Smooth muscle cell (in vitro differentiated cells): ENCODE measurements around the gene SAV1. TPM values are rescaled to one million over a fixed set of nuclear protein-coding genes. Genes with fewer than 3 reads are reported as not detected.
"Not testable (repeated sequence)": the region's sequence is repeated elsewhere in the genome, so short reads cannot be mapped to it uniquely, and the experiment has no call there.

Experiments used
- DNase-seq: peaks from one replicate; lab custom pipeline; 2025; ENCODE audit not compliant: unreplicated experiment; lab: John Stamatoyannopoulos, UW
- H2AFZ ChIP-seq: fragments of 200-600 bp; sonication (generic); 2 replicates; pipeline ENCODE4 v1.6.0; 2016; ENCODE audit warnings: antibody characterized with exemption, low read depth, mild to moderate bottlenecking
- H3F3A ChIP-seq: fragments of 200-600 bp; sonication (generic); 2 replicates; pipeline ENCODE4 v1.6.0; 2017; ENCODE audit warnings: antibody characterized with exemption, low read depth
- H3K27ac ChIP-seq: fragments of 200-600 bp; sonication (generic); 2 replicates; pipeline ENCODE4 v1.5.1; 2016; ENCODE audit warnings: low read depth, mild to moderate bottlenecking
- H3K27me3 ChIP-seq: fragments of 200-600 bp; sonication (generic); 2 replicates; pipeline ENCODE4 v1.6.1; 2016; ENCODE audit warnings: low read depth, mild to moderate bottlenecking
- H3K36me3 ChIP-seq: fragments of 200-600 bp; sonication (generic); 2 replicates; pipeline ENCODE4 v1.5.1; 2016; ENCODE audit warnings: low read depth
- H3K4me1 ChIP-seq: fragments of 200-600 bp; sonication (generic); 2 replicates; pipeline ENCODE4 v1.5.1; 2016; ENCODE audit warnings: low read depth
- H3K4me2 ChIP-seq: fragments of 200-600 bp; sonication (generic); 2 replicates; pipeline ENCODE4 v1.6.0; 2016; ENCODE audit warnings: mild to moderate bottlenecking
- H3K4me3 ChIP-seq: fragments of 200-600 bp; sonication (generic); 2 replicates; pipeline ENCODE4 v1.5.1; 2016; ENCODE audit warnings: mild to moderate bottlenecking
- H3K79me2 ChIP-seq: fragments of 200-600 bp; sonication (generic); 2 replicates; pipeline ENCODE4 v1.6.0; 2016; ENCODE audit warnings: low read depth, mild to moderate bottlenecking
- H3K9ac ChIP-seq: fragments of 200-600 bp; sonication (generic); 2 replicates; pipeline ENCODE4 v1.6.0; 2016; ENCODE audit warnings: low read depth
- H3K9me3 ChIP-seq: fragments of 200-600 bp; sonication (generic); replicated peaks from 2 replicates; pipeline ENCODE4 v1.5.1; 2016; ENCODE audit warnings: low read depth
- H4K20me1 ChIP-seq: fragments of 200-600 bp; sonication (generic); 2 replicates; pipeline ENCODE4 v1.6.0; 2016; ENCODE audit warnings: low read depth
- CTCF ChIP-seq: fragments of 200-600 bp; sonication (generic); IDR thresholded peaks from 2 replicates; pipeline ENCODE4 v1.5.1; 2017; ENCODE audit warnings: borderline replicate concordance, mild to moderate bottlenecking, antibody characterized with exemption; ENCODE audit not compliant: insufficient read depth, poor library complexity, severe bottlenecking
- WGBS: methylation state at CpG from one replicate; pipeline ENCODE4 v1.1.7; 2016; ENCODE audit warnings: low lambda C conversion rate; 5-methylcytosine and 5-hydroxymethylcytosine counted together
- polyA plus RNA-seq: library from polyadenylated mRNA; unstranded; fragments of >200 nt; fragmentation: Nextera tagmentation; extraction: Ambion mirVana; gene quantifications from 2 replicates; pipeline ENCODE4 v1.2.1, GENCODE V29; 2016
- total RNA-seq: library from RNA; depleted of rRNA; stranded (reverse); fragments of >200 nt; gene quantifications from 2 replicates; pipeline ENCODE4 v1.2.3, GENCODE V29; 2014

SAV1 gene
- total and polyA plus RNA-seq, 2 experiments from 2014 or later: 17.7 to 24.8 TPM

- Histone ChIP-seq H3K9me3 (no peaks in the 10 kb centered on the region), H3K4me3 (no peak overlapping the region), H3K27ac (no peak overlapping the region), H3K4me1 (no peaks in the 10 kb centered on the region), H3K27me3 (no peaks in the 10 kb centered on the region), H3K79me2 (no peaks in the 10 kb centered on the region), H2AFZ (no peak overlapping the region), H4K20me1 (no peaks in the 10 kb centered on the region), H3K9ac (no peak overlapping the region), H3K4me2 (no peak overlapping the region), H3F3A (no peaks in the 10 kb centered on the region), H3K36me3 (no peaks in the 10 kb centered on the region)
- WGBS: 79% methylated on average over 4 of the region's 4 CpGs
- no peak for TF ChIP-seq CTCF
- no peak for DNase-seq
These were observed 29.7 kb upstream of the SAV1 start for GRCh38 chr14:50697659-50698290.

- not testable (repeated sequence) for DNase-seq, H3K4me2 ChIP-seq, H3K79me2 ChIP-seq, H3K4me1 ChIP-seq, H3K4me3 ChIP-seq, H3K9me3 ChIP-seq, H3K9ac ChIP-seq, H3K36me3 ChIP-seq, H4K20me1 ChIP-seq, H3K27me3 ChIP-seq, H3K27ac ChIP-seq, H2AFZ ChIP-seq, H3F3A ChIP-seq
- 100% methylated on average over 3 of the region's 3 CpGs for WGBS
These were observed 26.2 kb upstream of the SAV1 start for GRCh38 chr14:50694260-50694659.

GRCh38 chr14:50688875-50689274 is 20.8 kb upstream of the SAV1 start:
- Histone ChIP-seq H3K9me3 (no peaks in the 10 kb centered on the region), H3K36me3 (no peaks in the 10 kb centered on the region), H3K79me2 (no peaks in the 10 kb centered on the region), H3K4me2 (no peak overlapping the region), H3K4me1 (no peaks in the 10 kb centered on the region), H3K9ac (no peak overlapping the region), H3F3A (no peaks in the 10 kb centered on the region), H4K20me1 (no peaks in the 10 kb centered on the region), H3K4me3 (no peak overlapping the region), H3K27ac (no peak overlapping the region), H3K27me3 (no peaks in the 10 kb centered on the region), H2AFZ (no peak overlapping the region)
- WGBS: 100% methylated on average over 1 of the region's 1 CpG
- TF ChIP-seq CTCF: no peak
- DNase-seq: no peak

GRCh38 chr14:50679674-50680073 is 11.6 kb upstream of the SAV1 start:
- H3K4me2 ChIP-seq: no peak overlapping the region
- no peak for TF ChIP-seq CTCF

More at GRCh38 chr14:50679674-50680073, 11.6 kb upstream of the SAV1 start:
- no peaks in the 10 kb centered on the region for H3K4me1 ChIP-seq
- DNase-seq: no peak
- H2AFZ ChIP-seq: no peak overlapping the region
- H3K27me3 ChIP-seq: no peaks in the 10 kb centered on the region
- no peaks in the 10 kb centered on the region for H3F3A ChIP-seq
- no peak overlapping the region for H3K9ac ChIP-seq
- no peaks in the 10 kb centered on the region for H3K79me2 ChIP-seq
- no peak overlapping the region for H3K4me3 ChIP-seq
- H3K9me3 ChIP-seq: no peaks in the 10 kb centered on the region
- no peaks in the 10 kb centered on the region for H4K20me1 ChIP-seq
- no peaks in the 10 kb centered on the region for H3K36me3 ChIP-seq
- H3K27ac ChIP-seq: no peak overlapping the region
